Measurements from ENCODE around the gene DMBX1. TPM values are rescaled to one million over a fixed set of nuclear protein-coding genes. Genes with fewer than 3 reads are reported as not detected.
A peak's percentile ranks its signal among the peaks of the same experiment; 100 is the strongest.

Gene DMBX1
- total and polyA plus RNA-seq, 2 of the 13 experiments (the other 11 are each of a cell fraction or from before 2014, with no cell fraction given), result not detected

- Histone ChIP-seq H3K9me3 (ENCODE audit: low read length) (no peaks in the 10 kb centered on the region), H3K79me2 (ENCODE audit: insufficient read depth, low read length) (no peaks in the 10 kb centered on the region), H3K4me2 (ENCODE audit: low read depth, low read length) (peak overlapping the region; percentile 37), H2AFZ (ENCODE audit: low read length) (no peak overlapping the region), H4K20me1 (ENCODE audit: insufficient read depth, low read length) (0 out of 2 replicates have a peak, but pooled peaks cover 2% of the 10 kb centered on the region), H3K36me3 (replicated peaks in 1 of 2; ENCODE audit: control insufficient read depth in 1 of 2, insufficient read depth in 2 of 2, low read length in 2 of 2) (no peaks in the 10 kb centered on the region), H3K9ac (ENCODE audit: insufficient read depth, low read depth, low read length) (no peak overlapping the region), H3K4me1 (ENCODE audit: insufficient read depth, low read length) (peaks cover 9% of the 10 kb centered on the region; the same call in 1 of the 2 replicates), H3K4me3 (replicated peaks in 1 of 3; ENCODE audit: insufficient read depth in 1 of 3, low read depth in 2 of 3, low read length in 3 of 3) (no peak overlapping the region; a peak in 1 of 6 replicates), H3K27ac (ENCODE audit: extremely low read length, insufficient read depth, low read length) (no peak overlapping the region), H3K27me3 (ENCODE audit: control insufficient read depth in 1 of 2, insufficient read depth in 2 of 2, low read length in 2 of 2) (peaks cover 7 to 27% of the 10 kb centered on the region in 2 experiments)
- FAIRE-seq, result peak; percentile 61
- intact Hi-C loops (cut with micrococcal nuclease; ENCODE audit: unreplicated experiment) (no loop called here), in situ Hi-C loops (cut with HindIII; ENCODE audit: extremely low pct_ligation_motif_present, low pct_unique_long_range_greater_than_20kb) (no loop called here)
- ChIA-PET CTCF (ENCODE audit: low intra/inter-chr PET ratio, low total read pairs) (interaction anchor here (0.6 to 2.2 kb wide), 3 partner anchors 86 to 93 kb away, joined by 3 to 10 read pairs (median 3); a partner anchor contains a TSS), POLR2A (no interaction called here)
- 7% methylated on average over 18 of the region's 25 CpGs for WGBS (ENCODE audit: low lambda C conversion rate)
- DNase-seq (ENCODE audit: low spot score), result peak; percentile 71
- ATAC-seq, result peak; percentile 84
- BruUV-seq (replicated peaks), result no TSS peak
- TF ChIP-seq HDAC2 (CRISPR knock-in tag; IDR thresholded peaks at IDR 0.05) (peak; percentile 18; the same call in 1 of the 2 replicates), PITX1 (CRISPR knock-in tag; IDR thresholded peaks at IDR 0.05) (peak; percentile 15; the same call in 1 of the 2 replicates), FOSL2 (CRISPR knock-in tag; IDR thresholded peaks at IDR 0.05) (peak; percentile 29; the same call in 1 of the 2 replicates), ZNF205 (CRISPR knock-in tag; IDR thresholded peaks at IDR 0.05) (no peak), FOXK1 (CRISPR knock-in tag; IDR thresholded peaks at IDR 0.05; ENCODE audit: borderline replicate concordance, low read depth) (peak; percentile 37; the same call in 1 of the 2 replicates), NFAT5 (CRISPR knock-in tag; IDR thresholded peaks at IDR 0.05) (no peak), MATR3 (CRISPR knock-in tag; IDR thresholded peaks at IDR 0.05) (no peak), YEATS2 (CRISPR knock-in tag; IDR thresholded peaks at IDR 0.05; ENCODE audit: borderline replicate concordance) (peak; percentile 56; the same call in 1 of the 2 replicates), HNRNPK (IDR thresholded peaks at IDR 0.05; ENCODE audit: low read depth, low read length, poor library complexity, severe bottlenecking) (no peak), TBX2 (CRISPR knock-in tag; IDR thresholded peaks at IDR 0.05; ENCODE audit: borderline replicate concordance) (peak; percentile 30; the same call in 1 of the 2 replicates), DMAP1 (CRISPR knock-in tag; IDR thresholded peaks at IDR 0.05) (no peak), PPARG (CRISPR knock-in tag; conservative IDR thresholded peaks at IDR 0.05) (peak; percentile 94), YY1 (IDR thresholded peaks at IDR 0.05; ENCODE audit: insufficient read depth, insufficient replicate concordance, low read depth, low read length) (peak; percentile 12), BCL6 (CRISPR knock-in tag; IDR thresholded peaks at IDR 0.05) (0 out of 2 replicates have a peak, but pooled peaks have one; percentile 13)
- TF ChIP-seq, protein P1, sequence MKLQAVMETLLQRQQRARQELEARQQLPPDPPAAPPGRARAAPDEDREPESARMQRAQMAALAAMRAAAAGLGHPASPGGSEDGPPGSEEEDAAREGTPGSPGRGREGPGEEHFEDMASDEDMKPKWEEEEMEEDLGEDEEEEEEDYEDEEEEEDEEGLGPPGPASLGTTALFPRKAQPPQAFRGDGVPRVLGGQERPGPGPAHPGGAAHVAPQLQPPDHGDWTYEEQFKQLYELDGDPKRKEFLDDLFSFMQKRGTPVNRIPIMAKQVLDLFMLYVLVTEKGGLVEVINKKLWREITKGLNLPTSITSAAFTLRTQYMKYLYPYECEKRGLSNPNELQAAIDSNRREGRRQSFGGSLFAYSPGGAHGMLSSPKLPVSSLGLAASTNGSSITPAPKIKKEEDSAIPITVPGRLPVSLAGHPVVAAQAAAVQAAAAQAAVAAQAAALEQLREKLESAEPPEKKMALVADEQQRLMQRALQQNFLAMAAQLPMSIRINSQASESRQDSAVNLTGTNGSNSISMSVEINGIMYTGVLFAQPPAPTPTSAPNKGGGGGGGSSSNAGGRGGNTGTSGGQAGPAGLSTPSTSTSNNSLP (IDR thresholded peaks at IDR 0.05; ENCODE audit: low read depth, low read length), result no peak
- TF ChIP-seq, protein P2, sequence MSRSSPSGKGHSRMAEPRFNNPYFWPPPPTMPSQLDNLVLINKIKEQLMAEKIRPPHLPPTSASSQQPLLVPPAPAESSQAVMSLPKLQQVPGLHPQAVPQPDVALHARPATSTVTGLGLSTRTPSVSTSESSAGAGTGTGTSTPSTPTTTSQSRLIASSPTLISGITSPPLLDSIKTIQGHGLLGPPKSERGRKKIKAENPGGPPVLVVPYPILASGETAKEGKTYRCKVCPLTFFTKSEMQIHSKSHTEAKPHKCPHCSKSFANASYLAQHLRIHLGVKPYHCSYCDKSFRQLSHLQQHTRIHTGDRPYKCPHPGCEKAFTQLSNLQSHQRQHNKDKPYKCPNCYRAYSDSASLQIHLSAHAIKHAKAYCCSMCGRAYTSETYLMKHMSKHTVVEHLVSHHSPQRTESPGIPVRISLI (CRISPR knock-in tag; IDR thresholded peaks at IDR 0.05; ENCODE audit: borderline replicate concordance), result no peak
These were observed 47.1 kb upstream of the DMBX1 start for GRCh38 chr1:46442317-46443161.
